Activated gamma-delta T cell treated with Interleukin-2 at 50 U/mL for 16 hours (primary cell): ENCODE measurements around the gene FAM32A.

Experiments
- DNase-seq: peaks from one replicate; pipeline ENCODE4 v3.0.0-alpha.2; 2020

Gene FAM32A

GRCh38 chr19:16226878-16227836, 41.9 kb downstream of the FAM32A start:
- DNase-seq, result no peak

DNA sequence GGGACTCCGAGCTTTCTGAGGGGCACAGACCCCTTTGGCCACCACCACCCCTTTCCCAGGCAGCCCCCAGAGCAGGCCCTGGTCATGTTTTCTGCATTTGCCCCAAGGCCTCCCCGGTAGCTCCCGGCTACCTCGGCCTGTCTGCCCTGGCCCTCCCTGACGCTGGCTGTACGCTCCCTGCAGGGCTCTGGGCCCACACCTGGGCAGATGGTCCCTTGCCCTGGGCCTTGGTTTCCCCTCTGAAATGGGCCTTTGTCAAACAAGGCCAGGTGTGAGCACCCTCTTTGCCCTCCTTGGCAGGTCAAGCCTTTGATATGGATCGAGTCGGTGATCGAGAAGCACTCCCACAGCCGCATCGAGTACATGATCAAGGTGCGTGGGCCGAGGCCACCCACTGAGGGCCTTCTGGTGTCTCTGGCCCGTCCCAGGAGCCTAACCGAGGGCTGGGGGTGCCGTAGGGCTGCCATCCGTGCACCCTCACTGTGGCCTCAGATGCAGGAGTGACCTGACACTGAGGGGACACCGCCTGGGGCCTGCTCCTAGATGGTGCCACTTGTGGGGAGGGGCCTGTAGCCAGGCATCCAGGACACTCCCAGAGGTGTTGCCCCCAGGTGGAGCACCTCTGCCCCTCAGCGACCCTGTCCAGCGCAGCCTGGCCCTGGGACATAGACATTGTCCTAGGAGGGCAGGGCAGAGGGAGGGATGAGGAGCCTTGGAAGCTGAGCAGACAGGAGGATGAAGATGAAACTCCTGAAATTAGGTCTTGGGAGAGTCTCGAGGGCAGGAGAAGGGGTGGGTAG, 42.8 kb downstream of the FAM32A start:
- DNase-seq, result no peak

DNA sequence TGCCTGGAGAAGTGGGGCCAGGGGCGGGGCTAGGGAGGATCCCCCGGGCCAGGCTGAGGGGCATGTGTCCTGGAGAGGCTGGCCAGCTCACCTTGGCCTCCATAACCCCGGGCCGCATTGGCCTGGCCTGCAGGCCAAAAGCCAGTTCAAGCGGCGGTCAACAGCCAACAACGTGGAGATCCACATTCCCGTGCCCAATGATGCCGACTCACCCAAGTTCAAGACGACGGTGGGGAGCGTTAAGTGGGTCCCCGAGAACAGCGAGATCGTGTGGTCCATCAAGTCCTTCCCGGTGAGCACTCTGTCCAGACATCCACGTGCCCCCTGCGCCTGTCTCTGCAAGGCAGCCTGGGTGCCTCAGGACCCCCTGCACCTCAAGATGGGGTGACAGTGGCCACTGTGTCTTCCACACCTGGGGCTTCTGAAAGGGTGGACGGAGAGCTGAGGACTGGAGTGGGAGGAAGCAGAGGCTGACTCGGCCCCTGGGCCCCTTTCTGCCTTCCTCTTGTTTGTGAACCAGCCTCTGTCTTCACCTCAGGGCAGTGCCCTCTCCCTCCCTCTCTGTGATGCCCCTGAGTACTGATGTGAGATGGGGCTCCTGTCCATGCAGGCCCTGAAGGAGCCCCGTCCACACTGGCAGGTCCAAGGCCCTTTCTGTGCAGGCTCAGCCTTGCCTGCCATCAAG, 43.6 kb downstream of the FAM32A start:
- DNase-seq, result no peak

GRCh38 chr19:16229322-16229641, 44.1 kb downstream of the FAM32A start:
- no peak for DNase-seq

- DNase-seq, result no peak
Measured at GRCh38 chr19:16232127-16232526, 46.9 kb downstream of the FAM32A start.

GRCh38 chr19:16232568-16232967, 47.4 kb downstream of the FAM32A start:
- DNase-seq, result no peak

- no peak for DNase-seq
Measured at GRCh38 chr19:16233081-16233776, 48.0 kb downstream of the FAM32A start.

GRCh38 chr19:16233836-16234551, 48.8 kb downstream of the FAM32A start:
- DNase-seq, result no peak

GRCh38 chr19:16234552-16235445, 49.6 kb downstream of the FAM32A start:
- no peak for DNase-seq

DNA sequence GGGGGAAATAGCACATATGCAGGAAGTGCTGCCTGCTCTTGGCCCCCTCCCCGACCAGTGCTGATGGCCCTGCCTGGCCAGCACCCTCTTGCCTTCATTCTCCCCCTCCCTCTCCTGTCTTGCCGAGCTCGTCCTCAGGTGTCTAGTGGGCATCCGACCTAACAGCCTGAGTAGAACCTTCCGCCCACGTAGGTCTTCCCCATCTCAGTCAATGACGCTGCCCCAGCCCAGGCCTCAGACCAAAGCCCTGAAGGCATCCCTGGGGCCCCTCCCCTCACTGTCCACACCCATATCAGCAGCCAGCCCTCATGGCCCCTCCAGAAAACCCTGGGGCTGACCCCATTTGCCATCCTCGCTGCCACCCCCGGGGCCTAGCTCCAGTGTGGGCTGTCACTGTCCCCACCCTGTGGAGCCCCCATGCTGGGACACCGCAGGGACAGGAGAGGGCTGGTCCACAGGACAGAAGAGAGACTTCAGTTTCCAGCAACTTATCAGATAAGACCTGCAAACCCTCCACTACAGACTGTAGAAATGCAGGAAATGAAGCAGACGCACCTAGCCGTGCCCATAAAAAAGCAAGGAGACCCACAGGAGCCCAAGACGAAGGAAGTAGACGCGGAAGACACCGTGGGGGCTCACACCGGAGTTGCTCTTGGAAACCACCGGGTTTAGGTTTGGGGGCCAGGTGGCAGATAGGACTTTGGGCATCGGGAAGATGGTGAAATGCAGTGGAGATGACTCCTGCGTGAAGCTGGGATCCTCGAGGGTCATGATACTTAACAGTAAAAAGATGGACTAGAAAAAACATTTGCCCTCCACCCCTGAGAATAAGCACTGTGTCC, 50.8 kb downstream of the FAM32A start:
- no peak for DNase-seq
